Astrocyte (in vitro differentiated cells and primary cell): Measurements from ENCODE around the gene NDUFB11. TPM values are rescaled to one million over a fixed set of nuclear protein-coding genes. Genes with fewer than 3 reads are reported as not detected.

Experiments
- DNase-seq: peaks from one replicate; pipeline ENCODE4 v3.0.0-alpha.2; 2010; ENCODE audit warnings: low read depth
- FAIRE-seq: peaks from 2 replicates; lab custom pipeline; 2011; peaks lifted over from hg19 to GRCh38; lab: Jason Lieb, UNC
- H2AFZ ChIP-seq: 2 replicates; pipeline ENCODE4 v1.6.0; 2012; ENCODE audit warnings: low read depth, low read length, inconsistent platforms
- H3K27ac ChIP-seq: 2 replicates; pipeline ENCODE4 v1.5.1; 2011; ENCODE audit warnings: low read depth, low read length, inconsistent platforms
- H3K27me3 ChIP-seq: 2 replicates; pipeline ENCODE4 v1.6.0; 2011; ENCODE audit warnings: low read length, inconsistent platforms; ENCODE audit not compliant: insufficient read depth
- H3K36me3 ChIP-seq: 2 replicates; pipeline ENCODE4 v1.5.1; 2011; ENCODE audit warnings: low read length, inconsistent platforms; ENCODE audit not compliant: insufficient read depth
- H3K4me1 ChIP-seq: 2 replicates; pipeline ENCODE4 v1.5.1; 2011; ENCODE audit warnings: low read length, inconsistent platforms; ENCODE audit not compliant: insufficient read depth
- H3K4me2 ChIP-seq: 2 replicates; pipeline ENCODE4 v1.6.0; 2012; ENCODE audit warnings: low read length, inconsistent platforms
- H3K4me3 ChIP-seq: 2 replicates; pipeline ENCODE4 v1.5.1; 2011; ENCODE audit warnings: low read depth, mild to moderate bottlenecking, low read length, inconsistent platforms; ENCODE audit not compliant: insufficient read depth
- H3K79me2 ChIP-seq: 2 replicates; pipeline ENCODE4 v1.6.0; 2012; ENCODE audit warnings: mild to moderate bottlenecking, low read length, inconsistent platforms; ENCODE audit not compliant: insufficient read depth
- H3K9ac ChIP-seq: 2 replicates; pipeline ENCODE4 v1.6.0; 2012; ENCODE audit warnings: mild to moderate bottlenecking, low read length, inconsistent platforms
- H3K9me3 ChIP-seq: 2 replicates; pipeline ENCODE4 v1.5.1; 2012; ENCODE audit warnings: low read depth, mild to moderate bottlenecking, low read length, inconsistent platforms; ENCODE audit not compliant: insufficient read depth
- H4K20me1 ChIP-seq: 2 replicates; pipeline ENCODE4 v1.6.0; 2012; ENCODE audit warnings: low read length, inconsistent platforms; ENCODE audit not compliant: insufficient read depth
- H3K27ac Mint-ChIP-seq: one replicate; pipeline ENCODE4 v1.8.0; 2021; ENCODE audit warnings: mild to moderate bottlenecking, mixed read lengths; ENCODE audit not compliant: unreplicated experiment
- H3K27me3 Mint-ChIP-seq: one replicate; pipeline ENCODE4 v1.8.0; 2021; ENCODE audit warnings: low read depth, mixed read lengths; ENCODE audit not compliant: unreplicated experiment
- H3K36me3 Mint-ChIP-seq: one replicate; pipeline ENCODE4 v1.8.0; 2021; ENCODE audit warnings: low read depth, mixed read lengths; ENCODE audit not compliant: unreplicated experiment
- H3K4me1 Mint-ChIP-seq: one replicate; pipeline ENCODE4 v1.8.0; 2021; ENCODE audit warnings: low read depth, mixed read lengths; ENCODE audit not compliant: unreplicated experiment
- H3K4me3 Mint-ChIP-seq: one replicate; pipeline ENCODE4 v1.8.0; 2021; ENCODE audit warnings: mild to moderate bottlenecking, moderate library complexity, mixed read lengths; ENCODE audit not compliant: unreplicated experiment
- H3K9me3 Mint-ChIP-seq: one replicate; pipeline ENCODE4 v1.8.0; 2021; ENCODE audit warnings: mild to moderate bottlenecking, mixed read lengths; ENCODE audit not compliant: unreplicated experiment
- EZH2 ChIP-seq: IDR thresholded peaks from 2 replicates; pipeline ENCODE4 v1.6.1; 2012; ENCODE audit warnings: mild to moderate bottlenecking, low read length, inconsistent platforms; ENCODE audit not compliant: insufficient read depth
- total RNA-seq: library from RNA; stranded (reverse); gene quantifications from 2 replicates; pipeline ENCODE4 v1.2.1, GENCODE V29; 2021
- TF ChIP-seq, protein P1 (sequence below): IDR thresholded peaks from 2 replicates; pipeline ENCODE4 v1.5.1; 2011; ENCODE audit warnings: low read depth, mild to moderate bottlenecking, inconsistent platforms, low read length, moderate library complexity; ENCODE audit not compliant: insufficient read depth

NDUFB11 gene
- total RNA-seq, 1 donor from 2014 or later, result 86.3 TPM

DNA sequence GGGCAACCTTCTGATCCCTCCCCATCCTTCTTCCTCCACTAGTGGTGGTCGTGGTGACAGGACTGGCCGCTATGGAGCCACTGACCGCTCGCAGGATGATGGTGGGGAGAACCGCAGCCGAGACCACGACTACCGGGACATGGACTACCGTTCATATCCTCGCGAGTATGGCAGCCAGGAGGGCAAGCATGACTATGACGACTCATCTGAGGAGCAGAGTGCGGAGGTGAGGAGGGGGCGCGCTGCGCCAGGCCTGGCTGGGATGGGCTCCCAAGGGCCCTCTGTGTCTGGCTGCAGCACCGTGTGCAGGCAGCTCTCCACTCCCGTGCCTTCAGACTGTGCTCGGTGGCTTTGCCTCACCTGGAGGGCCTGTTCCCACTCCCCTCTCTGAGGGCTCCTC lies 24.8 kb upstream of the NDUFB11 start:
- H3K79me2 ChIP-seq, result peaks cover 33% of the 10 kb centered on the region
- no peak overlapping the region for H3K4me3 Mint-ChIP-seq
- H4K20me1 ChIP-seq, result peaks cover 27% of the 10 kb centered on the region
- no peaks in the 10 kb centered on the region for H3K4me1 Mint-ChIP-seq
- H3K4me2 ChIP-seq, result no peak overlapping the region
- H3K36me3 Mint-ChIP-seq, result no peaks in the 10 kb centered on the region
- no peak overlapping the region for H3K27ac ChIP-seq
- H3K9me3 Mint-ChIP-seq, result no peaks in the 10 kb centered on the region
- FAIRE-seq (no peak), DNase-seq (no peak)
- H3K36me3 ChIP-seq, result no peaks in the 10 kb centered on the region
- TF ChIP-seq, protein P1, sequence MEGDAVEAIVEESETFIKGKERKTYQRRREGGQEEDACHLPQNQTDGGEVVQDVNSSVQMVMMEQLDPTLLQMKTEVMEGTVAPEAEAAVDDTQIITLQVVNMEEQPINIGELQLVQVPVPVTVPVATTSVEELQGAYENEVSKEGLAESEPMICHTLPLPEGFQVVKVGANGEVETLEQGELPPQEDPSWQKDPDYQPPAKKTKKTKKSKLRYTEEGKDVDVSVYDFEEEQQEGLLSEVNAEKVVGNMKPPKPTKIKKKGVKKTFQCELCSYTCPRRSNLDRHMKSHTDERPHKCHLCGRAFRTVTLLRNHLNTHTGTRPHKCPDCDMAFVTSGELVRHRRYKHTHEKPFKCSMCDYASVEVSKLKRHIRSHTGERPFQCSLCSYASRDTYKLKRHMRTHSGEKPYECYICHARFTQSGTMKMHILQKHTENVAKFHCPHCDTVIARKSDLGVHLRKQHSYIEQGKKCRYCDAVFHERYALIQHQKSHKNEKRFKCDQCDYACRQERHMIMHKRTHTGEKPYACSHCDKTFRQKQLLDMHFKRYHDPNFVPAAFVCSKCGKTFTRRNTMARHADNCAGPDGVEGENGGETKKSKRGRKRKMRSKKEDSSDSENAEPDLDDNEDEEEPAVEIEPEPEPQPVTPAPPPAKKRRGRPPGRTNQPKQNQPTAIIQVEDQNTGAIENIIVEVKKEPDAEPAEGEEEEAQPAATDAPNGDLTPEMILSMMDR, result no peak
- TF ChIP-seq EZH2, result no peak
- H3K4me3 ChIP-seq, result no peak overlapping the region
- H3K9me3 ChIP-seq, result no peaks in the 10 kb centered on the region
- H2AFZ ChIP-seq, result no peak overlapping the region
- no peaks in the 10 kb centered on the region for H3K4me1 ChIP-seq
- no peak overlapping the region for H3K9ac ChIP-seq
- no peak overlapping the region for H3K27ac Mint-ChIP-seq
- no peaks in the 10 kb centered on the region for H3K27me3 Mint-ChIP-seq
- H3K27me3 ChIP-seq, result no peaks in the 10 kb centered on the region

DNA sequence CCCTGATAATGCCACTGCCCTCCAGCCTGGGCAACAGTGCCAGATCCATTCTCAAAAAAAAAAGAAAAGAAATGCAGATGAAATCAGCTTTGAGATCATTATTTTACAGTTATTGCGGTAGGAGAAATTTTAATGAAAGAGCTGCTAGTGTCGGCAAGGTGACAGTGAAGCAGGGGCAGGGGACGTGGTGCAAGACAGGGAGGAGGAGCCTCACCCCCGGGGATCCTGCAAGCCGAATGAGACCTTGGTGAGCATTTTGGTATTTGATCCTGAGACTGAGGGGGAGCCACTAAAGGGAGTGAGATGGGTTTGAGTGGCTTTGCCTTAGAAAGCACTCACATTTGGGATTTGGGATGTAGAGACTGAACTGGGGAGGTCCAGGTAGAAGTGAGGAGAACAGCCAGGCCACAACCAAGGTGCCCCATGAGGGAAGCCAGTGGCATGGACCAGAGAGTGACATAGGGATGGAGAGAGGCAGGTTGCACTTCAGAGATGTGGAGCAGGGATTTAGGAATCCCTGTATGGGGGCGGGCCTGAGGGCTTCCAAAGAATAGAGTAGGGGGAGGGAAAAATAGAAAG lies 24.1 kb upstream of the NDUFB11 start:
- H3K4me2 ChIP-seq, result no peak overlapping the region
- peaks cover 37% of the 10 kb centered on the region for H3K79me2 ChIP-seq
- no peak overlapping the region for H3K9ac ChIP-seq
- no peak overlapping the region for H3K4me3 Mint-ChIP-seq
- no peak overlapping the region for H3K4me3 ChIP-seq
- no peaks in the 10 kb centered on the region for H3K9me3 ChIP-seq
- H3K36me3 ChIP-seq, result no peaks in the 10 kb centered on the region
- H3K27ac ChIP-seq, result no peak overlapping the region
- DNase-seq, result no peak
- H4K20me1 ChIP-seq, result peaks cover 27% of the 10 kb centered on the region
- no peaks in the 10 kb centered on the region for H3K4me1 ChIP-seq
- H2AFZ ChIP-seq, result no peak overlapping the region
- H3K27ac Mint-ChIP-seq, result no peak overlapping the region
- H3K27me3 ChIP-seq, result no peaks in the 10 kb centered on the region
- H3K4me1 Mint-ChIP-seq, result no peaks in the 10 kb centered on the region
- FAIRE-seq, result peak; percentile 29
- TF ChIP-seq, protein P1, result no peak
- no peak for TF ChIP-seq EZH2
- no peaks in the 10 kb centered on the region for H3K9me3 Mint-ChIP-seq
- no peaks in the 10 kb centered on the region for H3K27me3 Mint-ChIP-seq
- H3K36me3 Mint-ChIP-seq, result no peaks in the 10 kb centered on the region

DNA sequence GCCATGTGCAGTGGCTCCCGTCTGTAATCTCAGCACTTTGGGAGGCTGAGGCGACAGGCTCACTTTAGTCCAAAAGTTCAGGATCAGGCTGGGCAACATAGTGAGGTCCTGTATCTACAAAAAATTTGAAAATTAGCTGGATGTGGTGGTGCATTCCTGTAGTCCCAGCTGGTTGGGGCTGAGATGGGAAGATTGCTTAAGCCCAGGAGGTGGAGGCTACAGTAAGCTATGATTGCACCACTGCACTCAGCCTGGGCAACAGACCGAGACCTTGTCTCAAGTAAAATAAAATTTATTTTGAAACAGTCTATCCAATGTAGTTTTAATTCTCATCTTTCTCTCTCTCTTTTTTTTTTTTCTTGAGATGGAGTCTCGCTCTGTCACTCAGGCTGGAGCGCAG lies 21.6 kb upstream of the NDUFB11 start:
- H3K27ac Mint-ChIP-seq, result no peak overlapping the region

More for the DNA sequence above, 21.6 kb upstream of the NDUFB11 start:
- Mint-ChIP-seq H3K4me3 (no peak overlapping the region), H3K4me1 (no peaks in the 10 kb centered on the region), H3K27me3 (no peaks in the 10 kb centered on the region), H3K36me3 (peaks cover 1% of the 10 kb centered on the region), H3K9me3 (no peaks in the 10 kb centered on the region)
- Histone ChIP-seq H3K4me3 (no peak overlapping the region), H3K9me3 (no peaks in the 10 kb centered on the region), H3K4me2 (no peak overlapping the region), H2AFZ (no peak overlapping the region), H3K4me1 (no peaks in the 10 kb centered on the region), H3K36me3 (no peaks in the 10 kb centered on the region), H3K27me3 (no peaks in the 10 kb centered on the region), H3K27ac (no peak overlapping the region), H4K20me1 (peaks cover 19% of the 10 kb centered on the region), H3K79me2 (peaks cover 60% of the 10 kb centered on the region), H3K9ac (no peak overlapping the region)
- TF ChIP-seq, protein P1, result no peak
- no peak for TF ChIP-seq EZH2
- DNase-seq (no peak), FAIRE-seq (peak; percentile 72)
